ENCODE results near the gene G2E3. TPM values are rescaled to one million over a fixed set of nuclear protein-coding genes. Genes with fewer than 3 reads are reported as not detected.
A peak's percentile ranks its signal among the peaks of the same experiment; 100 is the strongest.

The G2E3 gene
- total RNA-seq, 1 donor from 2014 or later: 46.5 TPM

DNA sequence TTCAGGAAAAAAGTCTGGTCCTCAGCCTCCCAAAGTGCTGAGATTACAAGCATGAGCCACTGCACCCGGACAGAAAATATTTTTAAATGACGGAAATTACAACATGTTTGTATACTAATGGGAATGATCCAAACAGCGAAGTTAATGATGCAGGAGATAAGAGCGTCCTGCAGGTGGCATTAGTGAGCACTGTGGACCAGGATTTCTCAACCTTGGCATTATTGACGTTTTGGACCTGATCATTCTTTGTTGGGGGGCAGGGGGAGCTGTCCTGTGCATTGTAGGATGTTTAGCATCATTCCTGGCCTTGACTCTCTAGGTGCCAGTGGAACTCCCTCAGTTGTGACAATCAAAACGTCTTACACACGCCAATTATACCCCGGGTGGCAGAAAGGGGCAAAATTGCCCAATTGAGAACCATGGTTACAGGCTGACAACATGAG is 97.3 kb downstream of the G2E3 start:
- no peak overlapping the region for H3K4me3 Mint-ChIP-seq
- TF ChIP-seq, protein P1, sequence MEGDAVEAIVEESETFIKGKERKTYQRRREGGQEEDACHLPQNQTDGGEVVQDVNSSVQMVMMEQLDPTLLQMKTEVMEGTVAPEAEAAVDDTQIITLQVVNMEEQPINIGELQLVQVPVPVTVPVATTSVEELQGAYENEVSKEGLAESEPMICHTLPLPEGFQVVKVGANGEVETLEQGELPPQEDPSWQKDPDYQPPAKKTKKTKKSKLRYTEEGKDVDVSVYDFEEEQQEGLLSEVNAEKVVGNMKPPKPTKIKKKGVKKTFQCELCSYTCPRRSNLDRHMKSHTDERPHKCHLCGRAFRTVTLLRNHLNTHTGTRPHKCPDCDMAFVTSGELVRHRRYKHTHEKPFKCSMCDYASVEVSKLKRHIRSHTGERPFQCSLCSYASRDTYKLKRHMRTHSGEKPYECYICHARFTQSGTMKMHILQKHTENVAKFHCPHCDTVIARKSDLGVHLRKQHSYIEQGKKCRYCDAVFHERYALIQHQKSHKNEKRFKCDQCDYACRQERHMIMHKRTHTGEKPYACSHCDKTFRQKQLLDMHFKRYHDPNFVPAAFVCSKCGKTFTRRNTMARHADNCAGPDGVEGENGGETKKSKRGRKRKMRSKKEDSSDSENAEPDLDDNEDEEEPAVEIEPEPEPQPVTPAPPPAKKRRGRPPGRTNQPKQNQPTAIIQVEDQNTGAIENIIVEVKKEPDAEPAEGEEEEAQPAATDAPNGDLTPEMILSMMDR (conservative IDR thresholded peaks at IDR 0.05): peak; percentile 71
- peak; percentile 38 for DNase-seq (ENCODE audit: low read depth, low spot score)
- H3K27me3 Mint-ChIP-seq (ENCODE audit: low read depth): no peaks in the 10 kb centered on the region
- H3K4me1 Mint-ChIP-seq: no peaks in the 10 kb centered on the region
- no peaks in the 10 kb centered on the region for H3K9me3 Mint-ChIP-seq
- H3K27ac Mint-ChIP-seq (ENCODE audit: unreplicated experiment): no peak overlapping the region
- peaks cover 5% of the 10 kb centered on the region for H3K36me3 Mint-ChIP-seq (ENCODE audit: low read depth)

DNA sequence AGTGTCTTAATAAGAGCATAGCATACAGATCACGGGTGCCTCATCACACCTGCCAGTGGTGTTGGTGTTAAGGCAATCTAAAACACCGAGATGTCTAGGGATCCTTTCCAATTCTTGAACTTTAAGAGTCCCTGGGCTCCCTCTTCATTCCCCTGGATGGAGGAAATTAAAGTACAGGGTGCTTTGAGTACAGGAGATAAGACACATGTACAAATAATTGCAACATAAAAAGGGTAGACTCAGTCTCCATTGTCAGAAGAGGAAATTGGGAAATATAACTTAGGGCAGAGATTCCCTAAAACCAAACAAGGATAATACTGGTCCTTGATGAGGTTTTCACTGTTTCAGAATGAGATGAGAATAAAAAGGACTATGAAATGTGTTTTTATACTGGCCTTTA is 98.1 kb downstream of the G2E3 start:
- Mint-ChIP-seq H3K4me1 (no peaks in the 10 kb centered on the region), H3K27me3 (ENCODE audit: low read depth) (no peaks in the 10 kb centered on the region), H3K9me3 (no peaks in the 10 kb centered on the region), H3K36me3 (ENCODE audit: low read depth) (peaks cover 6% of the 10 kb centered on the region), H3K27ac (ENCODE audit: unreplicated experiment) (no peak overlapping the region), H3K4me3 (no peak overlapping the region)
- no peak for DNase-seq (ENCODE audit: low read depth, low spot score)
- TF ChIP-seq, protein P1 (conservative IDR thresholded peaks at IDR 0.05): no peak

DNA sequence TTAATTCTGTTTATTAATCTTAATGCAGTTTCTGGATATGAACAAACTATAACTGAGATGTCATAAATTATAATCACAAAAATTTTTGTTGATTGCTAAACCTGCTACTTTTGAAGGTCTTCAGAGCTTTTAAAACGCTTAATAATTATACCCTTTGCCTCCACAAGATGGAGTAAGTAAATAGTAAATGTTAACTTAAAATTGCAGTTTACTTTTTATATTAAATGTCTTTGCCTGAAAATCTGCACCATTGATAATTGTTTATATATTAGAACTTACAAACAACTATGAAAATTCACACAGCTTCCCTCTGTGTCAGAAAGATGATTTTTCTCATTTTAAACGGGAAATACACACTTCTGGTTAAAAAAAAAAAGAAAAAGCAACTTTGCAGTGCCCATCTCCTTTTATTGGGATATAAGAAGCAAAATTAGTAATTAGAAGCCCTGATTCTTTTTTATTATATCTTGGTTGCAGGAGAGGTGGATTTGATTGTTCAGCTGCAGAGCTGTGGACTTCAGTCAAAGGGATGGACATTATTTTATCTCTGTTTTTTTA is 98.7 kb downstream of the G2E3 start:
- H3K36me3 Mint-ChIP-seq (ENCODE audit: low read depth): peaks cover 12% of the 10 kb centered on the region
- no peak overlapping the region for H3K27ac Mint-ChIP-seq (ENCODE audit: unreplicated experiment)
- DNase-seq (ENCODE audit: low read depth, low spot score): no peak
- H3K27me3 Mint-ChIP-seq (ENCODE audit: low read depth): no peaks in the 10 kb centered on the region
- TF ChIP-seq, protein P1 (conservative IDR thresholded peaks at IDR 0.05): peak; percentile 62
- H3K9me3 Mint-ChIP-seq: no peaks in the 10 kb centered on the region
- no peaks in the 10 kb centered on the region for H3K4me1 Mint-ChIP-seq
- no peak overlapping the region for H3K4me3 Mint-ChIP-seq

DNA sequence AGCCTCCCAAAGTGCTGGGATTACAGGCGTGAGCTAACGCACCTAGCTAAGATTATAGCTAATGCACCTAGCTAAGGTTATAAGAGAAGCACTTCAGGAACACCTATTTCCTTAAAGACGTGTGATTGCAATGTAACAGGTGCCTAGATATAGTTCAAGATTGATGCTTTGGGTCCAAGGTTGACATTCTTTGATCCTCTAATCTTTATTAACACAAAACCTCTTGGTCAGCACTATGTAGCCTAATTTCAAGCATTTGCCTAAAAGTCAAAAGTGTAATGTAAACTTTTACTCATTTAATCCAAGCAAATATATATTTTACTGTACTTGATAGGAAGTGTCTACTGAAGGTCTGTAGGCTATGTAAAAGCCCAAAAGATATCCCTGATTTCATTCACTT is 99.7 kb downstream of the G2E3 start:
- TF ChIP-seq, protein P1 (conservative IDR thresholded peaks at IDR 0.05): no peak
- Mint-ChIP-seq H3K27ac (ENCODE audit: unreplicated experiment) (no peak overlapping the region), H3K4me3 (no peak overlapping the region), H3K4me1 (no peaks in the 10 kb centered on the region), H3K9me3 (peaks cover 3% of the 10 kb centered on the region), H3K36me3 (ENCODE audit: low read depth) (peaks cover 15% of the 10 kb centered on the region), H3K27me3 (ENCODE audit: low read depth) (no peaks in the 10 kb centered on the region)
- DNase-seq (ENCODE audit: low read depth, low spot score): no peak

DNA sequence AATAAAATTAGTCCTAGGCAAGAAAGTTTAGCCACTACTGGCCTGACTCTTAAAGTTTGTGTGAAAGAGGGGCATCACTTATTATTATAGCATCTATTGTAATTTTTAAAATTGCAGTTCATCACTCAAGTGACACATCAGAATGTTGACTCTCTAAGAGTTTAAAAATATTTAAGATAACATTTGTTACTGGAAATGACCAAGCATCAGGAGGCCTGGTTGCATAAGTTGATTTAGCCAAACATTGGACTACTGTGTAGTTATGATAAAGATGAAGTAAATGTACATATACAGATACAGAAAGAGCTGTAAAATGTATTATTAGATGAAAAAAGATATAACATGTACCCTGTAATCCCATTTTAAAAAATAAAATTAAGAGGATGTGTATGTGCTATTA is 110.6 kb downstream of the G2E3 start:
- TF ChIP-seq, protein P1 (conservative IDR thresholded peaks at IDR 0.05): no peak
- Mint-ChIP-seq H3K27me3 (ENCODE audit: low read depth) (no peaks in the 10 kb centered on the region), H3K4me1 (no peaks in the 10 kb centered on the region), H3K9me3 (peaks cover 11% of the 10 kb centered on the region), H3K4me3 (no peak overlapping the region), H3K36me3 (ENCODE audit: low read depth) (peaks cover 37% of the 10 kb centered on the region), H3K27ac (ENCODE audit: unreplicated experiment) (no peak overlapping the region)
- no peak for DNase-seq (ENCODE audit: low read depth, low spot score)

Other genes with a start within 250 kb of the G2E3 start
- gene SCFD1, start 63.2 kb downstream of the G2E3 start, total RNA-seq: 62.9 and 63.4 TPM in 2 replicates

Data from neural crest cell (in vitro differentiated cells).